NCI-H748 treated with DMSO at 0.1 percent for 48 hours (cell line): ENCODE data around the gene USP3.
A peak's percentile ranks its signal among the peaks of the same experiment; 100 is the strongest.
"Not testable (repeated sequence)": the region's sequence is repeated elsewhere in the genome, so short reads cannot be mapped to it uniquely, and the experiment has no call there.

Experiments used
- DNase-seq: peaks from one replicate; lab custom pipeline; 2025; lab: John Stamatoyannopoulos, UW

The USP3 gene

DNA sequence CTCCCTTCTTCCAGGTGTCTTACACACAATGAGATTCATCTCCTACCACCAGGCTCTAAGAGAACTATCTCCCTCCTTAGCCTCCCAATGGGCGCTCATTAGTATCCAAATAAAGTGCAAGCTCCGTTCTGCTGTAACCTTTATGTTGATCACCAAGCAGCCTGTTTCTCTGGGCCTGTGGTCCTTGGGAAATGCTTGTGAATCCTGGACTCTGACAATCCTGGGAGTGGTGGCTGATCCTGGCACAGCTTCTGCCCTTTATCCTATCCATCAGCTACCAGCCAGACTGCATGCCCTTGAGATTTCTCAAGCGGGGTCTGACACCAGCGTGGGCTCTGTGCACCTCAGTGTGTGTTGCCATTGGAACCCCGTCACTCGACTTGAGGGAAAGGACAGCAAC lies 26.1 kb upstream of the USP3 start:
- no peak for DNase-seq

DNA sequence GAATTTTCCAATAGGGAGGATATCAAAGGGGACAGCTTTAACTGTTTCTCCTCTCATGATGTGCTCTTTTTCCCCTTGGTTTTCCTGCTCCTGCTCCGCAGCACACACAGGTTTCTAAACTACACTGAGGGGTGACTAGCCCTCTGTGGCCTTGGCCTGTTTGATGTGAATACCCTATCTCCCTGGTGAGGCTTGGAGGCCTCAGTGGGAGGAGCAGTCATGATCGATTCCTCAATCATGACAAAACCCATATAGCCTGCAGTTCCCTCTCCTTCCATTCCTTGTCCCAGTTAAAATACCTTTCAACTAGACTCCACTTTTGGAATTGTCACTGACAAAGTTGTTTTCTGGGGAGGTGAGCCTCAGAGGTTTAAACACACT lies 24.0 kb upstream of the USP3 start:
- no peak for DNase-seq

DNA sequence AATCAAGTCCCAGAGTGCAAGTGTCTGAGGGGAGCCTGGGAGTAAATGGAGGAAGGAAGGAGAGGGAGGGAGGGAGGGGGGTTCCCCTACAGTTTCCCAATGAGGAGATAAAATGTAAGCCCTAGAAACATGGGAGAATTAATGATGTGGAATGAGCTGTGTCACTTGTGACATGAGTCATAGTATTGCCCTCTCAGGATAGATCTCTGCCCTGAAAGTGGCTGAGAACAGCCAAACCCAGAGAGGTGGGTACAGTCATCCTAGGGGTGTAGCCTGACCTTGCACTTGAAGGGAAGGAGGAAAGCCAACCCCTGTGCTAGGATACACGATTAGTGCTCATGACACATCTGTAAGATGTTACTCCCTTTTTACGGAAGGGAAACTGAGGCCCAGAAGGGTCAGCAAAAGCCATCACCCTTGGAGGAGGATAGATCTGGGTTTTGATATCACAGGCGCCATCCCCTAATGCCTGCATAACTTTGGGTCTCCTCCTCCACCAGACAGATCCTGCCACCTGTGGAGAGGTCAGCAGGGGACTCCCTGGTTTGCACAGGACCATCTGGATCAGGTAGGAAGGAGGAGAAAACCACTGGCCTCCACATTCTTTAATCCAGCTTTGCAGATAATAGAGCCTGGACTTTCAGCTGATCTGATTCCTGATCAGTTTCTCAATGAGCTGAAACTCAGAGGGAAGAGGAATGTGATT lies 23.1 kb upstream of the USP3 start:
- DNase-seq: no peak

DNA sequence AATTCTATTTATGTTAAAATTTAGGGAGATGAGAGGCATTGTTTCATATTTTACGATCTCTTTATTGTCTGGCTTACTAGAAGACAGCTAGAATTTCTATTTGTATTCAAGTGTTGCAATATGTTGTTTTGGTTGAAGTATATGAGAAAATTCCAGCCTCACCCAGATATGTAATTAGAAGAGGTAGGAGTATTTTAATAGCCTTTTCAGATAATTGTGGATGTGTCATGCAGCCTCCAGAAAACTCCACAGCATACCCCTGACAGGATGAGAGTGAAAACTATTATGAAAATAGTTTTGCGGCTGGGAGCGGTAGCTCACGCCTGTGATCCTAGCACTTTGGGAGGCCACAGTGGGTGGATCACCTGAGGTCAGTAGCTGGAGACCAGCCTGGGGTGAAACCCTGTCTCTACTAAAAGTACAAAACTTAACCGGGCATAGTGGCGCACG lies 21.5 kb upstream of the USP3 start:
- DNase-seq: peak; percentile 5

DNA sequence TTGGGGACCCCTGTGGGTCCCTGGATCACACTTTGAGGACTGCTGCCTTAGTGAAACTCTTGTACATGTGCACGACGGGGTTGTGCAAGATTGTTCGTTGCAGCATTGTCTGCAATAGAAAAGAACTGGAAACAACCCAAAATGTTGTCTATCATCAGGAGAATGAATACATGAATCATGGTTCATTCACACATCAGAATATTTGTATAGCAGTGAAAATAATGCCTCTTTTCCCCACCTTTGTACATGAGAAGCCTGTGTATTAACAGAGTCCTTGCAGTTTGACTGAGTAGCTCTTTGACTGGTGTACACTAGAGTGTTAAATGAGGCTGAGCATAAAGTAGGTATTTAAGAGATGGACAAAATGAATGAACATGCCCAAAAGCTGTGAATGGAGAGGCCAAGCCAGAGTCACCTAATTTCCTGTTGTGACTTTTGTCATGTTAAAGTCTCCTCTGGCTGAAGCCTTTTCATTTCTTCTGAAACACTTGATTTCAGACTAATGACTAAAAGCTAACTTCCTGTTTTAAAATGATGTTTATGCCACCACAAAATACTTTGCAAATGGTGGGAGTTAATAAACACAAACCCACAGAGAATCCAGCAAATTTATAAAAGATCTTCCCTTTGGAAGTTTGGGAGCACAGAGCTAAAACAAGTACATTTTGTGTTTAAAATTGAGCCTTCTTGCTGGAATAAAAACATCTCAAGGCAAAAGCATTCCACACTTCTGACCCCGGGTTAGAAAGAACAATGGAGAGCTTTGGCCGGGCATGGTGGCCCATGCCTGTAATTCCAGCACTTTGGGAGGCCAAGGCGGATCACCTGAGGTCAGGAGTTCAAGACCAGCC lies 20.6 kb upstream of the USP3 start:
- DNase-seq: no peak

DNA sequence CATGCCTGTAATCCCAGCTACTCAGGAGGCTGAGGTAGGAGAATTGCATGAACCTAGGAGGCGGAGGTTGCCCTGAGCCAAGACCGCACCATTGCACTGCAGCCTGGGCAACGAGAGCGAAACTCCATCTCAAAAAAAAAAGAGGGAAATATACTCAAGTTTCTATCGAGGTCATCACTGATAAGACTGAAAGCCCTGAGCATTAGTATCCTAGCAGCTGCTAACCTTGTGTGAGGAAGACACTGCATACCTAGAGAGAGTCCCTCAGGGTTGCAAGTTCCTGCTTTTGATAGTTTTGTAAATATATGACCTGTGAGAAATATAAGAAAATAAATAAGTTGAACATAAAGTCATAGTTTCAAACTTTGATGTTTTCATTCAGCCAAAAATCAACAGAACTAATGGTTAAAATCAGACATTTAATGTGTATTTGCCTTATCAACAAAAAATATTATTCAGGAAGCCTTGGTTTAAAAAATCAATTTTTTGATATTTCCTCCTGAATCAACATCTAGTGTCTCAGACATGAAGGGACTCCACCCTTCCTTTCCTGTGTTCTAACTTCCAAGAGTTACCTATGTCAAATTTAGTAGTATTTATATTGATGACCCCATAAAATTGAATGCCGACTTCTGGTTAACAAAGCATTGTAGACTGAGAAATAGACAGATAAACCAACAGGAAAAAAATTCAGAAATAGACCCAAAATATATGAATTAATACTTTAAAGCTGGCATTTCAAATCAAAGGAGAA lies 19.8 kb upstream of the USP3 start:
- DNase-seq: no peak

DNA sequence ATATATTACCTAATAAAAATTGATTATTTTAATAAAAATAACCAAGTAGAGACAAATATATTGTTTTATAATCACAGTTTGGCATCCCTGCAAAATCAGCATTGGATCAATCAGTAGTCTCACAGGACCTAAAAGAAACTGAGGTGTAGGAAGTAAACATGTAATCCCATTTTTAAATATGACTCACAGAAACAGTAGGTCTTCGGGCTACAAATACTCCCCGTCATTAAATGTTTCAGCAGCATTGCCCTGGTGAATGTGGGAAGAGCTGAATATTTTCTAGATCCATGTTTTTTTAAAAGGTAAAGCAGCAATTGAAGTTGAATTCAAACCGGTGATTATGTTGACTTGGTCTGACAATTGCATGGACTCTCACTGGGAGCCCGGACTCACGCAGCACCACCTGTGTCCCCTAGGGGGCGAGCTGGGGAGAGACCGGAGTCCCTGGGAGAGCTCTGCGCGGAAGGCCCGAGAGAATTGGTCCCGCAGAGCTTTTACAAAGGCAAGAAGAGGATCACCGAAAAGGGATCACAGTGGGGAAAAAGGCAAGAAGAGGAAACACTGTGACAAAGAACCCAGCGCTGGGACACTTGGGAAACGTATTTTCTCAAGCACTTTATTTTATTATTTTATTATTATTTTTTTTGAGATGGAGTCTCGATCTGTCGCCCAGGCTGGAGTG lies 17.2 kb upstream of the USP3 start:
- DNase-seq: peak; percentile 4

DNA sequence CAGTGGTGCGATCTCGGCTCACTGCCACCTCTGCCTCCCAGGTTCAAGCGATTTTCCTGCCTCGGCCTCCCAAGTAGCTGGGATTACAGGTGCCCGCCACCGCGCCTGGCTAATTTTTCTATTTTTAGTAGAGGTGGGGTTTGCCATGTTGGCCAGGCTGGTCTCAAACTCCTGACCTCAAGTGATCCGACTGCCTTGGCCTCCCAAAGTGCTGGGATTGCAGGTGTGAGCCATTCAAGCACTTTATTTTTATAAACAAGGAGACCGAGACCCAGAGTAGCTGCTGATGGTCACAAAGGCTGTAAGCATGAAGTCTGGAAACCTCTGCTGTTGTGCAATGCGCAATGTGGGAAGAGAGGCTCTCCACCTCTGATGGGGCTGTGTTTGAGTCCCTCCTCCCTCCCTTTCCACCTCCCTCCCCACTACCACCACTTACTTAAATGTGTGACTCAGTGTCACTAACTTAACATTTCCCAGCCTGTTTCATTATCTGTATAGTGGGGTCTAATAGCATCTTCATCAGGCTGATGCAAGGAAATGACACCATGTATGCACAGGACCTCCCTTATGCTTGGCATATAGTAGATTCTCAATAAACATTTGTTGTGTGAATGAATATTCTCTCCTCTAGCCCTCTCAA lies 16.5 kb upstream of the USP3 start:
- not testable (repeated sequence) for DNase-seq

DNA sequence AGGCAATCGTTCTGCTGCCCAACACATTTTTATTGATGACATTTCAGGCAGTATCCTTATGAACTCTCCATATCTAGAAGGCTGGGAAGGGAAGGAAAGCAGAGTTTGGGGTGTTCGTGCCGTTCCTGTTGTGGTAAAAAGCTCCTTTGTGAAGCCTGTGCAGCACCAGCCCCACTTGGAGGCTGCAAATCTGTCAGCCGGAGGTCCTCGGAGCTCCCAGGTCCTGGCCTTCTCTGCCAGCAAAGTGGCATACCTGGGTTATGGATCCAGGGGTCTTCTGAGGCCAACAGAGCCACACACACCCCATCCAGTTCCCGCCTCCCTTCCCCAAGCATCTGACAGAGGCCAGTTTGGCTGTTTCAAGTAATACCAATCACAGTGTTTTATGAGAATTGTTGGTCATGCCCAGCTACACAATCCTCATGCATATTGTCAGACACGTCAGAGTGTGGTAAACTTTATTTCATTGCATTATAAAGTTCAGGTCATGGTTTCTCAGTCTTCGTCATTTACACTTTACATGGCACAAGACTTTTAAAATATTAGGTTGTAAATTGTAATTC lies 15.9 kb upstream of the USP3 start:
- DNase-seq: no peak

DNA sequence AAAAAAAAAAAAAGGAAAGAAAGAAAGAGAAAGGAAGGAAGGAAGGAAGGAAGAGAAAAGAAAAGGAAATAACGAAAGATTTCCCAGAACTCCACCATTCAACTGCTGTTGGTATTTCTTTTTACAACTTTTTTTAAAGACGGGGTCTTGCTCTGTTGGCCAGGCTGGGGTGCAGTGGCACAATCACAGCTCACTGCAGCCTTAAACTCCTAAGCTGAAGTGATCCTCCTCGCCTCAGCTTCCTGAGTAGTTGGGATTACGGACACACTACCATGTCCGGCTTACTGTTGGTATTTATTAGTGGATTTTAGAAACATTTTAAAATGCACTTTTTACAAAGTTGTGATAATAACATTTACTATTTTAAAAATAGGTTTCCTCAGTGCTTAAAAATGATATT lies 15.0 kb upstream of the USP3 start:
- no peak for DNase-seq

DNA sequence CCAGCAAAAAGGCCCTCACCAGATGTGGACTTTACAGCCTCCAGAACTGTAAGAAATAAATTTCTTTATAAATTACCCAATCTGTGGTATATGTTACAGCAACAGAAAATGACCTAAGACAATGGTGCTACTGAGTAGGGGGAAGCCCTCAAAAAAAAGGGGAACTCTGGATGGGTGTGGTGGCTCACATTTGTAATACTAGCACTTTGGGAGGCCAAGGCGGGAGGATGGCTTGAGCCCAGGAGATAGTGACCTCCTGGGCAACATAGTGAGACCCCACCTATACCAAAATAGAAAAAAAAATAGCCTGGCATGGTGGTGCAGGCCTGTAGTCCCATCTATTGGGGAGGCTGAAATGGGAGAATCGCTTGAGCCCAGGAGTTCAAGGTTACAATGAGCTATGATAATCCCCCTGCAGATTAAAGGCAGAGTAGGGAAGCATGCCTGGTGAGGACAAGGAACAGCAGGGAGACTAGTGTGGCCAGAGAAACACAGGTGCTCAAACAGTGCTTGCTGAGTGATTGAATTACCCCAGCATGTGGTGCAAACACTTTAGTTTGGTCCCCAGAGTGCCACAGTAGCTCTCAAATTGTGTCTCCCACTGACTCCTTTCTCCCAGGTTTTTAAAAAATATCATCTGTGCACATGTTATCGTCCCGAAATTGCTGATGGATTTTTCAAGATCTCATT lies 13.9 kb upstream of the USP3 start:
- DNase-seq: no peak

DNA sequence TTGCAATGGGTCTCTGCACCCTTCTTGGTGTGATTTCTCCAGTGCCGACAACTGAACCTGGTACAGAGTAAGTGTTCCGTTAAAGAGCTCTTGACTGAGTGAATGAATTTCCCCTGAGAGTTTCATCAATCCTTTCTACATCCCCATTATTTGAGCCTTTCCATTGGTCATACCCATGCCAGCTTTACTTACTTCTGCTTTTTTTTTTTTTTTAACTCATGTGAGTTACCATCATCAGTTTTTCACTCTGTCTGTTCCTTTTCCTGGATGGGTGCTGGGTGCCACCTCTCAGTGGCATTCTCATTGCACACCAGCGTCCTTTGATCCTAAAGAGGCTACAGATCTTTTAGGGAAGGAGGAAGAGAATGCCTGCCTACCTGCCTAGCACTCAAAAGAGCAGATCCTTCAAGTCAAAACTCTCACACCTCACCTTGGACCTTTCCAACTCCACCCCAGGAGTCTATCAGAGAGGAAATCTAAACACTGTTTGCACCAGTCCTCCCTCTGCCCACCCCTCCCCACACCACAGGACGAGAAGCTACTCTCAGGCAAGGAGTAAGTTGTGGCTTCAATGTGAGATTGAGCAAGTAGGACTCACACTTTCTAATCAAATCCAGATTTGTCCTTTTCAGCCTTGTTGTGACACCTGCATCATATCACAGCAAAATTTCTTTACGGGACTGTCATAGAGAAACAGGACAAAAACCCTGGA lies 13.1 kb upstream of the USP3 start:
- DNase-seq: no peak

DNA sequence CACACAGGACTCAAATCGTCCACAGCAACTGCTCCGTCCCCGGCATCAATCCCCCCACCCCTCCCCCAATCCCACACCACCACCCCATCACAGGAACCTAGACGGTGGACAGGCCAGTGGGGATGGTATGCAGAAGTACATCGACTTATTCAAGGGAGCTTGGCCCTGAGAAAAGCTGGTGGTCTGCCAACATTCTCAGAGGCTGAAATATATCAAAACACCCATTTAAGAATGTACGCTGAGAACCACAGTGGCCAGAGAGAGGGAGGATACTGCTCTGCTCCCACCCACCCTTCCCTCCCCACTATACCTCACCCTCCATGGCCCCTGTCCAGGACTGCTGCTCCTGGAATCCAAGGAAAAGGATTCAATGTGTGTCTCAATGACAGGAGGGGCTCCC lies 12.4 kb upstream of the USP3 start:
- DNase-seq: no peak

DNA sequence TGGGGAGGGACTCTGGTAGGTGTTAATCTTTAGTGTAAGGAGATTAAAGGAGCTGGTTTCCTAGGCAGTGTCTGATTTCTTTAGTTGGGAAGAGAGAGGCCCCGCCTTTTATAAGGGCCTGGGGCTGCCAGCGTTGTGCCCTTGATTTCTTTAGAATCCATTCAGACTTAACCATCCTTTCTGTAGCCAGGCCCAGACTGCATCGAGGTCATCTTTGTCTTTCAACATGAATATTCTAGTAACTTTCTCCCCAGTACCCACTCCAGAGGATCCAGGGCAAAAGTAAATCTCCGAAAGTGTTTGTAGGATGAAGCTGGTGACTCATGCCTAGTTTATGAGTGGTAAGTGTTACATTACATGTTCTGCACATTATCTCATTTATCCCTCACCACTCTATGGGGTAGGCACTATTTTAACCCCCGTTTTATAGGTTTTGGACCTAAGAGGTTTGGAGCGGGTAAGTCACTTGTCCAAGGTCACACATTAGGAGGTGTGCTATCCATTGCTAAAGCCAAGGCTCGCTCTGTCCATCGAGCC lies 11.8 kb upstream of the USP3 start:
- DNase-seq: no peak

DNA sequence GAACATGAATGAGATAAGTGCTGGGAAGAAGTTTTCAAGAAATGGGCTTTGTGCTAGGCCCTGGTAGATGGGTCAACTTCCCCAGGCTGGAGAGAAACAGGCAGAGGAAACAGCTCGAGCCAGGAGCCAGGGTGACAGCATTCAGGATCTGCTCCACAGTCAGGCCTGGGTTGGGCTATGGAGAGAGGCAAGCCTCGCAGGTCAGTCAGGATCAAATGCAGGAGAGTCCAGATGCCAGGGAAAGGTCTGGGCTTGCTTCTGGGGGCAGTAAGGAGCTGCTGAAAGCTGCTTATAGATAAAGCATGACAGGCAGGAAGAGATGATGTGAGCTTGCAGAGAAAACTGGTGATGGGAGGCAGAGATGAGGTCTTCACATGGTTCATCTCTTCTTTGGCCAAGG lies 11.0 kb upstream of the USP3 start:
- DNase-seq: no peak

DNA sequence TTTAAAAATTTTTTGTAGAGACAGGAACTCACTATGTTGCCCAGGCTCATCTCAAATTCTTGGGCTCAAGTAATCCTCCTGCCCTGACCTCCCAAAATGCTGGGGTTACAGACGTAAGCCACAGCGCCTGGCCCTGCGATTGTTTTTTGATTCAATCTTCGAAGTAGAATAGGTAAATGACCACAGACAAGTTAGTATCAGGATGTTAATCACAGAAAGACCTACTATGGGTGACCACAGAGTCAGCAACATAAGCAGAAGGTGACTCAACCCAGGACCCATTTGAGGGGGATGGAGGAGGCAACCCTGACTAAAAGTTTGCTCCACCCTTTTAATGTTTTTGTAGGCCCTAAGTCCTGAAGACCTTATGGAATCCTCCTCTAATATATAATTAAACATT lies 10.0 kb upstream of the USP3 start:
- DNase-seq: no peak

DNA sequence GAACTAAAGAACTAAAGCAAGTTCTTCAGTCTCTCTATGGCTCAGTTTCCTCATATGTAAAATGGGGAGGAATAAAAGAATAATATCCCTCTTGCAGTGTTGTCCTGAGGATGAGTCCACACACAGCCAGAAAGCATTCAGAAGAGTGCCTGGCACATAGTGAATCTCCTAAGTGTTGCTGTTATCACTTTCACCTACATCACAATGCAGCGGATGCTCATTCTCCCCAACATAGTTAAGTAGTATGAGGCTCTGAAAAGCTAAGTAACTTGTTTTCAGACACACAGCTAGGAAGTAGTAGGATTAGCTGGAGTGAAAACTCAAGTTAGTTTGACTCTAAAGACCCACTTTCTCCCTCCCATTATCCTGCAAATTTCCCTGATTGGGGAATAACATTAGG lies 9.1 kb upstream of the USP3 start:
- no peak for DNase-seq

DNA sequence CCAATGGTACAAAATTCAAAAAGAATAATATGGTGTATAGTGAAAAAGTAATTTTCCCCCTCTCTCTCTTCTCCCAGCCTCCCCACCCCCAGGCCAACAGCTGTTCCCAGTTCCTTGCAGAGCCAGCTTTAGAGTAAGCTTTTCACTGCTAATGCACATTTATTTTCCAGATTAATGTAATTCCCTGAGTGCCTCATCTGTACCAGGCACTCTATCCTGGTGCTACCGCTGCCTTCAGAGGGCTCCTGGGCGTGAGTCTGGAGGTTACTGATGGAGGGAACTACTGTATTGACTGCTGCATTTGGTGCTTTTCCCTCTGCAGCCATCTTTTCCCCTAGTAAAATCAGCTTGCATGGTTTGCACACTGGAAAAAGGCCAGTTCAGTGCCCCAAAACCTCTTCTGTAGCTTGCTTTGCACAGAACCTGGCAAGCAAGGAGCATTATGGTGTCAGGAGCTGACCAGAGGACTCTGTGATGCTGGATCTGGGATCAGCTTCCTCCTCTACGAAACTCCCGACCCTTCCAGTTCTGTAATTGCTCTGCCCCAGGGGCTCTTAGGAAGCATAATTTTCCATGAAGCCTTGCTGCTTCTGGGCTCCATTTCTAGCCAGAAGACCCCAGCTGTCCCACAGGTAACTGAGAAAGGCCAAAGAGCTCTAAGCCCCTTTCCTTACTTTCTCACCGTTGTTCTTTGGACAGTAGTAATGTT lies 8.5 kb upstream of the USP3 start:
- DNase-seq: no peak
